IgD-negative memory B cell (primary cell): ENCODE data around the gene EFNA1. TPM values are rescaled to one million over a fixed set of nuclear protein-coding genes. Genes with fewer than 3 reads are reported as not detected.
"Not testable (repeated sequence)": the region's sequence is repeated elsewhere in the genome, so short reads cannot be mapped to it uniquely, and the experiment has no call there.

Experiments used
- H3K27ac Mint-ChIP-seq, 3 donors: one replicate each; pipeline ENCODE4 v1.8.0; 2020 to 2022; ENCODE audit warnings: mild to moderate bottlenecking in 3 of 3, mixed read lengths in 3 of 3, moderate library complexity in 1 of 3
- H3K27me3 Mint-ChIP-seq: one replicate; pipeline ENCODE4 v1.8.0; 2021; ENCODE audit warnings: mixed read lengths
- H3K36me3 Mint-ChIP-seq: one replicate; pipeline ENCODE4 v1.8.0; 2020; ENCODE audit warnings: mild to moderate bottlenecking, mixed read lengths
- H3K4me1 Mint-ChIP-seq, 3 donors: one replicate each; pipeline ENCODE4 v1.8.0; 2020 to 2022; ENCODE audit warnings: mixed read lengths in 3 of 3, mild to moderate bottlenecking in 1 of 3
- H3K4me3 Mint-ChIP-seq, 4 donors: one replicate each; pipeline ENCODE4 v1.8.0; 2020 to 2022; ENCODE audit warnings: mild to moderate bottlenecking in 4 of 4, mixed read lengths in 4 of 4, moderate library complexity in 3 of 4
- H3K9me3 Mint-ChIP-seq, 3 donors: one replicate each; pipeline ENCODE4 v1.8.0; 2020 to 2021; ENCODE audit warnings: mixed read lengths in 3 of 3, mild to moderate bottlenecking in 1 of 3
- polyA plus RNA-seq: library from polyadenylated mRNA; unstranded; fragments of 300-500 nt; fragmentation: Illumina TruSeq; gene quantifications from one replicate; pipeline ENCODE4 v1.2.3, GENCODE V29; 2021

The EFNA1 gene
- polyA plus RNA-seq, 1 donor from 2014 or later = not detected

DNA sequence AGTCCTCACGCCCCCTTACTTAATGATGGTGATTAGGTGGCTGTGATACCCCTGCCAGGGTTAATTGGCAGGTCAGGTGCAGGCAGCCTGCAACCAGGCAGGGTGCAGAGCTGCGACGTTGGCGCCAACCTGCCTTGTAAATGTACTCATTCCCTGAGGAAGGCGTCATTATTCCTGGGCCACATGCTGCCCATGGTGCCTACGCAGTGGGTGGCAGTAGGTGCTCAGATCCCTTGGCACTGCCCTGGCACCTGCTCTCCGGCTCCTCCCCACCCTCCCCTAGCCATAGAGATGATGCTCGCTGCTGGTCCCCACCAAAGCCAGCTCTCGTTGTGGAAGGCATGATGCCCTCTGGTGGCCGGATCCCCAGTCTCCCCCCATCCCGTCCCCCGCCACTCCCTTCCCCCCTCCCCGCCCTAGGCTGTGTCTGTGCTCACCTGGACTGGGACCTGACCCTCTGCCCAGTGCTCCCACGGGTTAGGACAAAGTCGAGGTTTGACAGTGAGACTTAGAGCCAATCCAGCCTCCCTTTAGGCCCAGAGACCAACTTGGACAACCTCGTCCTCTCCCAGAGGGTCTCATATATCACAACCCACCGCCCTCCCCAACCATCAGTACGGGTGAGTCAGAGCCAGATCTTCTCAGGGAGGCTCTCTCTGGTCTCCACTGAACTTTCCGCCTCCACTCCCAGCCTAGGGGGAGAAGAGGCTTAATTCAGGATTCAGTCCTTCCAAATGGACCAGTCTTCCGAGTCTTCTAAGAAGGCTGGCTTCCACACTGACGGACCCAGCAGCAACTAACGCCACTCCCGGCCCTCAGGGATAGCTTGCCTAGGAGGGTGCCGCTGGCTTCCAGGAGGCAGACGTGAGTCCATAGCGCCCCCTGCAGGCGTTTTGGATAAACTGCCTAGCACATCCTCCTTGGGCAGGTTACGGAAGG is 39.8 kb downstream of the EFNA1 start:
- H3K9me3 Mint-ChIP-seq = no peaks in the 10 kb centered on the region
- peak overlapping the region; percentile 39 to 80 (median 74) for H3K27ac Mint-ChIP-seq
- peak overlapping the region; percentile 63 to 92 (median 81) for H3K4me3 Mint-ChIP-seq
- H3K36me3 Mint-ChIP-seq = no peaks in the 10 kb centered on the region
- H3K27me3 Mint-ChIP-seq = no peaks in the 10 kb centered on the region
- H3K4me1 Mint-ChIP-seq = peaks cover 26 to 27% (median 26%) of the 10 kb centered on the region in 3 donors

DNA sequence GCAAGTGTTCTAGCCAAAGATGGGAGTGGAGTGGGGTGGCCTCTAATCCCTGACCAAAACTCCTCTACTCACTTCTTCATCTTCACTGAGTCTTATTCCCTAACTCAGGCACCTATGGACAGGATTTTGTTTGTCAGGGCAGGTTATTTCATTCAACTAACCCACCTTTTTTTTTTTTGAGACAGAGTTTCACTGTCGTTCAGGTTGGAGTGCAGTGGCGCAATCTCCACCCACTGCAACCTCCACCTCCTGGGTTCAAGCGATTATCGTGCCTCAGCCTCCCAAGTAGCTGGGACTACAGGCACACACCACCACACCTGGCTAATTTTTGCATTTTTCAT is 40.4 kb downstream of the EFNA1 start:
- not testable (repeated sequence) for H3K36me3 Mint-ChIP-seq, H3K9me3 Mint-ChIP-seq, H3K27me3 Mint-ChIP-seq
- Mint-ChIP-seq H3K27ac (peak overlapping the region in 1 of 3 donors; percentile 80), H3K4me3 (peak overlapping the region; percentile 63 to 92 (median 81)), H3K4me1 (peaks cover 27 to 31% (median 28%) of the 10 kb centered on the region in 3 donors)

DNA sequence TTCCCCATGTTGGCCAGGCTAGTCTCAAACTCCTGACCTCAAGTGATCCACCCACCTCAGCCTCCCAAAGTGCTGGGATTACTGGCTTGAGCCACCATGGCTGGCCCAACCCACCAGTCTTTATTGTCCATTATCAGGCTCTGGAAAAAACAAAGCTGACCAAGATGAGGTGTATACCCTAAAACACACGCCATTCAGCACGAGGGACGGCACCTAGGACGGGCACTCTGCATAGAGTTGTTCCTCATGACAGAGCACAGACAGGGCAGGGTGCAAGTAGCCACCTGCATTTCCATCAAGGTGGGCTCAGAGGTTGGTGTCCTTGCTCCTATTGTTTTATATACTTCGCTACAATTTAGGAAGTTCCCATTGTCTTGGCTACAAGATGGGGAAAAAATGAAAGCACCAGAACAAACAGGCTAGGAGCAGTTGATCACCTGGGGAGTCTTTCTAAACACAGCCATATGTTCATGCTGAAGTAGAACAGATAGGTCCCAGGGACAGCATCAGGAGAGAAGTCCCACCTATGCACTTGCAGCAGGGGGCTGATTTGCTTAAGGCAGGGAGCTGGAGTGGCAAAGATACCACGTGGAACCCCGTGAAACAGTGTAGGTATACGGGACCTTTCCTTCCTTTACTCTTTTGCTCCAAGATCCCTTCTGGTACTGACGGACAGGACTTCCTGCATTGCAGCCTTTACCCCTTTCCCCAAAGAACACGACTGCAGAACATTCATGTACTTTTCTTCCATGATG is 41.0 kb downstream of the EFNA1 start:
- Mint-ChIP-seq H3K4me1 (peaks cover 31 to 35% (median 33%) of the 10 kb centered on the region in 3 donors), H3K9me3 (no peaks in the 10 kb centered on the region), H3K36me3 (no peaks in the 10 kb centered on the region), H3K27ac (no peak overlapping the region), H3K27me3 (peaks cover 3% of the 10 kb centered on the region), H3K4me3 (peak overlapping the region in 1 of 4 donors; percentile 75)

DNA sequence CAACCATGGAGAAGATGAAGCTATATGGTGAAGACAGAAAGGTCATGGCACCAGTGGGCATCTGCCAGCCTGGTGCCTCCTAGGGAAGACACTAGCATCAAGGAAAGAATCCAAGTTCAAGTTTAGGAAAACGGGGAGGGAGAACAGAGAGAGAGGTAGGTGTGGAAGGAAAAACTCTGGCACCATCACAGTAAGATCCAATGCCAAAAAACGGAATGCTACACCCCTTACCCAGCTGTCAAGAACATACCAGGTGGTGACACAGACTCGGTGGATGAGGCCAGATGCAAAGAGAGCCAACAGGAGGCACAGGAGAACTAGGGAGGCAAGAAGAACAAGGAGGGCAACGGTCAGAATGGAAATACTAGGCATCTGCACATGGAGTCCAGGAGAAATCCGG is 41.9 kb downstream of the EFNA1 start:
- no peaks in the 10 kb centered on the region for H3K9me3 Mint-ChIP-seq
- peaks cover 32 to 36% (median 35%) of the 10 kb centered on the region in 3 donors for H3K4me1 Mint-ChIP-seq
- H3K27me3 Mint-ChIP-seq = peaks cover 3% of the 10 kb centered on the region
- H3K4me3 Mint-ChIP-seq = peak overlapping the region in 2 of 4 donors; percentile 59 to 75
- peak overlapping the region in 1 of 3 donors; percentile 36 for H3K27ac Mint-ChIP-seq
- no peaks in the 10 kb centered on the region for H3K36me3 Mint-ChIP-seq

DNA sequence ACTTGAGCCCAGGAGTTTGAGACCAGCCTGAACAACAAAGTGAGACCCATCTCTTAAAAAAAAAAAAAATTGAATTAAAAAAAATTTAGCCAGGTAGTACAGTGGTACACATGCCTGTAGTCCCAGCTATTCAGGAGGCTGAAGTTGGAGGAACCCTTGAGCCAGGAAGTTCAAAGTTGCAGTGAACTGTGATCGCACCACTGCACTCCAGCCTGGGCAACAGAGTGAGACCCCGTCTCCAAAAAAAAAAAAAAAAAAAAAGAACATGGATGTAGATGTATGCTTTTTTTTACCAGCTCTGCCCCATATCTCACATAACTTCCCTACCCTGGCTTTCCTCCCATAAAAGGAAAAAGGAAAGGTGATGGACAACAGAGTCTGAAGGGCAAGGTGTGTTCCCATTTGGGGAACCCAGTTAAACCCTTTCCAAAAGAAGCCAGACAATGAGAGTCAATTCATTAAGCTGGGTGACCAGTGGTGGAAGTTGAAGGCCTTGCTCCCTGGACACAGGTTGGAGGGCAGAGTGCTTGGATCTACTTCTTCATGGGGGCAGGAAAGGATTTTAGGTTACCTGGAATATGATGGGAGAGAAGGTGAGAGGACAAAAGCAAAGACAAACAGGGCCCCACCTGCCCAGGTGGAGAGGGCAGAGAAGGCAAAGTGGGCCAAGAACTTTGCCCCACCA is 42.6 kb downstream of the EFNA1 start:
- H3K9me3 Mint-ChIP-seq = no peaks in the 10 kb centered on the region
- no peak overlapping the region for H3K27ac Mint-ChIP-seq
- H3K4me3 Mint-ChIP-seq = peak overlapping the region in 1 of 4 donors; percentile 76
- H3K4me1 Mint-ChIP-seq = peaks cover 32 to 39% (median 35%) of the 10 kb centered on the region in 3 donors
- no peaks in the 10 kb centered on the region for H3K36me3 Mint-ChIP-seq
- peaks cover 3% of the 10 kb centered on the region for H3K27me3 Mint-ChIP-seq

DNA sequence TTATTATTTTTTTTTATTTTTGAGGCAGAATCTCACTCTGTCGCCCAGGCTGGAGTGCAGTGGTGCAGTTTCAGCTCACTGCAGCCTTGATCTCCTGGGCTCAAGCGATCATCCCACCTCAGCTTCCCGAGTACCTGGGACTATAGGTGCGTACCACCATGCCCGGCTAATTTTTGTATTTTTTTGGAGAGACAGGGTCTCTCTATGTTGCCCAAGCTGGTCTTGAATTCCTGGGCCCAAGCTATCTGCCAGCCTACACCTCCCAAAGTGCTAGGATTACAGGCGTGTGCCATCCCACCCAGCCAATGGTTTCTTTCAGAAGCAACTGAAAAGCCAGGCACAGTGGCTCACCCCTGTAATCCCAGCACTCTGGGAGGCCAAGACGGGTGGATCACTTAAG is 43.1 kb downstream of the EFNA1 start:
- Mint-ChIP-seq H3K9me3 (no peaks in the 10 kb centered on the region), H3K4me3 (peak overlapping the region in 1 of 4 donors; percentile 7), H3K4me1 (peaks cover 32 to 37% (median 35%) of the 10 kb centered on the region in 3 donors), H3K36me3 (no peaks in the 10 kb centered on the region), H3K27me3 (peaks cover 3% of the 10 kb centered on the region), H3K27ac (no peak overlapping the region)

DNA sequence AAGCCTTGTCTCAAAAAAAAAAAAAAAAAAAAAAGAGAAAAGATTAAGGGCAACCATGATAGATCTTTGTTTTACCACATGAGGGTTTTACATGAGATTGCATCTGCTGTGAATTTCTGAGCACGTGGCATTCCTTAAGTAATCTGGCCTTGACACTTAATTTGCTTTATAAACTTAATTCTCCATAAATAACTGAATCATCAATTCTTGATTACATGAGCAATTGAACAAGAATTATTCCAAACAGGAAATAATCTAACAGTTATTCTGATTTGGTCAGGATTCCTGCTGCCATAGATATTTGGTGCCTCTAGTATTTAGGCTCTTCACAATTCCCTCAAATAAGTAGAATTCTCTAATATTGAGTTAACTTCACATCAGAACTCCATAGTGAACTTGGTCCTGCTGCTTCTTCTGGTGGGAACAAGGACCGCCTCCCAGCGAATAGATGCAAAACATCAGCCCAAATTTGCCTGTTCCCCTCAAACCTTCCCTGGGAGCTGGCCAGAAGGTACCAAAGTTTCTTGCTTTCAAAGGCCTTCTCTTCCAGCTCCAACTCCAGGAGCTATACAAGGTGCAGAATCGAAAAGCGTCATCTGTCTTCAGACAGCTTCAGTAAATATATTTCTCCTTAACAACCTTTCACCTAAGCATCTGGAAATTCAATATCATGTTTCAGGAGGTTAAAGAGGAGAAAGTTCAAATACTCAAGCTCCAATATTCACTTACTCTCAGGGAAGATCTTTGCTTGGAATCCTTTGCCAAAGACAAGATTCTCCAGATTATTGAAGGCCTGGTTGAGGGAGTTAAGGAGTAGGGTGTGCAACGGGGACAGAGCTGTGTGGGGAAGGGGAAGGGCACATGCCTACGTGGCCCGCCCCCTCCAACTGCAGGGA is 44.4 kb downstream of the EFNA1 start:
- peak overlapping the region; percentile 94 to 100 (median 98) for H3K4me3 Mint-ChIP-seq
- H3K9me3 Mint-ChIP-seq = no peaks in the 10 kb centered on the region
- H3K27me3 Mint-ChIP-seq = peaks cover 3% of the 10 kb centered on the region
- peaks cover 34 to 38% (median 37%) of the 10 kb centered on the region in 3 donors for H3K4me1 Mint-ChIP-seq
- H3K27ac Mint-ChIP-seq = peak overlapping the region; percentile 90 to 99 (median 99)
- no peaks in the 10 kb centered on the region for H3K36me3 Mint-ChIP-seq

- H3K9me3 Mint-ChIP-seq = no peaks in the 10 kb centered on the region
- H3K36me3 Mint-ChIP-seq = no peaks in the 10 kb centered on the region
- peak within 1 kb of the TSS; percentile 94 to 100 (median 98) for H3K4me3 Mint-ChIP-seq
- peak within 1 kb of the TSS; percentile 90 to 99 (median 99) for H3K27ac Mint-ChIP-seq
- H3K4me1 Mint-ChIP-seq = peaks cover 26 to 31% (median 31%) of the 10 kb centered on the region in 3 donors
- H3K27me3 Mint-ChIP-seq = peaks cover 3% of the 10 kb centered on the region
Observed at GRCh38 chr1:155172732-155173477, 45.2 kb downstream of the EFNA1 start, which contains the start of gene KRTCAP2. TSS of gene KRTCAP2 (minus strand) at chr1:155173304. CDS start at chr1:155173224, 80 bp downstream.

- Mint-ChIP-seq H3K9me3 (no peaks in the 10 kb centered on the region), H3K4me1 (peaks cover 25 to 30% (median 29%) of the 10 kb centered on the region in 3 donors), H3K27me3 (peaks cover 3% of the 10 kb centered on the region), H3K36me3 (no peaks in the 10 kb centered on the region), H3K4me3 (peak within 1 kb of the TSS; percentile 94 to 100 (median 98)), H3K27ac (peak within 1 kb of the TSS; percentile 90 to 99 (median 99))
Observed at GRCh38 chr1:155173478-155174323, 46.0 kb downstream of the EFNA1 start, which contains the start of gene TRIM46. TSS of gene TRIM46 (plus strand) at chr1:155173849. CDS start at chr1:155173967, 118 bp downstream.

GRCh38 chr1:155174324-155175280 is 46.9 kb downstream of the EFNA1 start:
- peaks cover 3% of the 10 kb centered on the region for H3K27me3 Mint-ChIP-seq
- H3K4me3 Mint-ChIP-seq = peak overlapping the region; percentile 94 to 100 (median 98)
- no peaks in the 10 kb centered on the region for H3K9me3 Mint-ChIP-seq
- no peaks in the 10 kb centered on the region for H3K36me3 Mint-ChIP-seq
- H3K27ac Mint-ChIP-seq = peak overlapping the region in 1 of 3 donors; percentile 90
- peaks cover 21 to 27% (median 25%) of the 10 kb centered on the region in 3 donors for H3K4me1 Mint-ChIP-seq

- Mint-ChIP-seq H3K36me3 (no peaks in the 10 kb centered on the region), H3K4me3 (peak overlapping the region in 3 of 4 donors; percentile 12 to 49 (median 43))
Observed at GRCh38 chr1:155175281-155175926, 47.7 kb downstream of the EFNA1 start.

More at GRCh38 chr1:155175281-155175926, 47.7 kb downstream of the EFNA1 start:
- no peak overlapping the region for H3K27ac Mint-ChIP-seq
- H3K4me1 Mint-ChIP-seq = peaks cover 20 to 26% (median 23%) of the 10 kb centered on the region in 3 donors
- no peaks in the 10 kb centered on the region for H3K9me3 Mint-ChIP-seq
- peaks cover 3% of the 10 kb centered on the region for H3K27me3 Mint-ChIP-seq
